ENCODE data around the gene ZDHHC20. TPM values are rescaled to one million over a fixed set of nuclear protein-coding genes. Genes with fewer than 3 reads are reported as not detected.

Gene ZDHHC20
- total RNA-seq, 2 experiments from 2014 or later, result 84.7 to 85.0 TPM

- CTCF ChIA-PET, result interaction anchor here (0.6 to 1.6 kb wide), 5 partner anchors 8 to 1345 kb away, joined by 3 to 5 read pairs (median 4); no protein-coding TSS in a partner anchor
- Mint-ChIP-seq H3K27me3 (peaks cover 3% of the 10 kb centered on the region), H3K9me3 (no peaks in the 10 kb centered on the region), H3K27ac (no peak overlapping the region), H3K4me3 (no peak overlapping the region), H3K36me3 (ENCODE audit: low read depth) (no peaks in the 10 kb centered on the region), H3K4me1 (peaks cover 9% of the 10 kb centered on the region)
- DNase-seq, result no peak
- POLR2A ChIA-PET, result no interaction called here
Measured at GRCh38 chr13:21463424-21463823, 4.3 kb upstream of the ZDHHC20 start.

GRCh38 chr13:21461131-21461530 lies 2.0 kb upstream of the ZDHHC20 start:
- H3K4me1 Mint-ChIP-seq, result peaks cover 26% of the 10 kb centered on the region
- H3K27ac Mint-ChIP-seq, result no peak overlapping the region
- no peaks in the 10 kb centered on the region for H3K9me3 Mint-ChIP-seq
- peaks cover 2% of the 10 kb centered on the region for H3K36me3 Mint-ChIP-seq (ENCODE audit: low read depth)
- no peaks in the 10 kb centered on the region for H3K27me3 Mint-ChIP-seq
- ChIA-PET CTCF (no interaction called here), POLR2A (interaction anchor here (0.6 kb wide), 1 partner anchor 1196 kb away, joined by 4 read pairs; no protein-coding TSS in a partner anchor)
- no peak for DNase-seq
- no peak overlapping the region for H3K4me3 Mint-ChIP-seq

- Mint-ChIP-seq H3K27ac (peak overlapping the region; percentile 94), H3K4me1 (peaks cover 38% of the 10 kb centered on the region), H3K4me3 (peak overlapping the region; percentile 96), H3K27me3 (no peaks in the 10 kb centered on the region), H3K36me3 (ENCODE audit: low read depth) (peaks cover 15% of the 10 kb centered on the region), H3K9me3 (peaks cover 12% of the 10 kb centered on the region)
- CTCF ChIA-PET, result interaction anchor here (0.7 to 1.2 kb wide), 6 partner anchors 9 to 160 kb away, joined by 3 to 4 read pairs (median 3); no protein-coding TSS in a partner anchor
- peak; percentile 60 for DNase-seq
- POLR2A ChIA-PET, result no interaction called here
Measured at GRCh38 chr13:21458451-21458812, 671 bp downstream of the ZDHHC20 start.

- H3K36me3 Mint-ChIP-seq (ENCODE audit: low read depth), result peaks cover 37% of the 10 kb centered on the region
- CTCF ChIA-PET, result interaction anchor here (1.0 kb wide), 1 partner anchor 17 kb away, joined by 3 read pairs; no protein-coding TSS in a partner anchor
- peaks cover 40% of the 10 kb centered on the region for H3K4me1 Mint-ChIP-seq
- H3K4me3 Mint-ChIP-seq, result no peak overlapping the region
- peaks cover 21% of the 10 kb centered on the region for H3K9me3 Mint-ChIP-seq
- no peak for DNase-seq
- POLR2A ChIA-PET, result no interaction called here
- H3K27ac Mint-ChIP-seq, result peak overlapping the region; percentile 19
- no peaks in the 10 kb centered on the region for H3K27me3 Mint-ChIP-seq
Measured at GRCh38 chr13:21453387-21454081, 5.6 kb downstream of the ZDHHC20 start.

GRCh38 chr13:21450936-21451335 lies 8.2 kb downstream of the ZDHHC20 start:
- ChIA-PET CTCF (no interaction called here), POLR2A (no interaction called here)
- no peak for DNase-seq
- Mint-ChIP-seq H3K4me3 (no peak overlapping the region), H3K27ac (no peak overlapping the region), H3K4me1 (peaks cover 29% of the 10 kb centered on the region), H3K9me3 (peaks cover 26% of the 10 kb centered on the region), H3K27me3 (no peaks in the 10 kb centered on the region), H3K36me3 (ENCODE audit: low read depth) (peaks cover 43% of the 10 kb centered on the region)

- Mint-ChIP-seq H3K27ac (no peak overlapping the region), H3K27me3 (no peaks in the 10 kb centered on the region), H3K36me3 (ENCODE audit: low read depth) (peaks cover 36% of the 10 kb centered on the region), H3K9me3 (peaks cover 11% of the 10 kb centered on the region), H3K4me3 (no peak overlapping the region), H3K4me1 (peaks cover 8% of the 10 kb centered on the region)
- ChIA-PET POLR2A (no interaction called here), CTCF (no interaction called here)
- no peak for DNase-seq
Measured at GRCh38 chr13:21446656-21447055, 12.4 kb downstream of the ZDHHC20 start.

GRCh38 chr13:21445759-21446158 lies 13.3 kb downstream of the ZDHHC20 start:
- Mint-ChIP-seq H3K4me3 (no peak overlapping the region), H3K9me3 (peaks cover 12% of the 10 kb centered on the region), H3K27me3 (no peaks in the 10 kb centered on the region), H3K4me1 (peaks cover 8% of the 10 kb centered on the region), H3K36me3 (ENCODE audit: low read depth) (peaks cover 41% of the 10 kb centered on the region), H3K27ac (no peak overlapping the region)
- ChIA-PET POLR2A (no interaction called here), CTCF (interaction anchor here (0.6 kb wide), 1 partner anchor 31 kb away, joined by 8 read pairs; no protein-coding TSS in a partner anchor)
- no peak for DNase-seq

GRCh38 chr13:21443171-21443570 lies 15.9 kb downstream of the ZDHHC20 start:
- Mint-ChIP-seq H3K9me3 (peaks cover 19% of the 10 kb centered on the region), H3K4me3 (no peak overlapping the region), H3K27ac (no peak overlapping the region), H3K4me1 (peaks cover 13% of the 10 kb centered on the region), H3K36me3 (ENCODE audit: low read depth) (peaks cover 46% of the 10 kb centered on the region), H3K27me3 (no peaks in the 10 kb centered on the region)
- POLR2A ChIA-PET, result interaction anchor here (0.7 kb wide), 1 partner anchor 268 kb away, joined by 3 read pairs; no protein-coding TSS in a partner anchor
- CTCF ChIA-PET, result no interaction called here
- no peak for DNase-seq

GRCh38 chr13:21436582-21436981 lies 22.5 kb downstream of the ZDHHC20 start:
- H3K9me3 Mint-ChIP-seq, result peaks cover 37% of the 10 kb centered on the region
- H3K27ac Mint-ChIP-seq, result peak overlapping the region; percentile 76
- peaks cover 50% of the 10 kb centered on the region for H3K36me3 Mint-ChIP-seq (ENCODE audit: low read depth)
- ChIA-PET CTCF (interaction anchor here (0.5 to 1.0 kb wide), 3 partner anchors 9 to 178 kb away, joined by 3 read pairs; no protein-coding TSS in a partner anchor), POLR2A (no interaction called here)
- no peak overlapping the region for H3K4me3 Mint-ChIP-seq
- DNase-seq, result no peak
- H3K4me1 Mint-ChIP-seq, result peaks cover 33% of the 10 kb centered on the region
- H3K27me3 Mint-ChIP-seq, result no peaks in the 10 kb centered on the region

GRCh38 chr13:21435687-21436151 lies 23.4 kb downstream of the ZDHHC20 start:
- Mint-ChIP-seq H3K4me1 (peaks cover 34% of the 10 kb centered on the region), H3K9me3 (peaks cover 40% of the 10 kb centered on the region), H3K27ac (peak overlapping the region; percentile 87), H3K4me3 (peak overlapping the region; percentile 26), H3K27me3 (no peaks in the 10 kb centered on the region), H3K36me3 (ENCODE audit: low read depth) (peaks cover 52% of the 10 kb centered on the region)
- ChIA-PET POLR2A (no interaction called here), CTCF (interaction anchor here (0.5 kb wide), 1 partner anchor 177 kb away, joined by 3 read pairs; no protein-coding TSS in a partner anchor)
- peak; percentile 56 for DNase-seq

- Mint-ChIP-seq H3K36me3 (ENCODE audit: low read depth) (peaks cover 57% of the 10 kb centered on the region), H3K27ac (peak overlapping the region; percentile 87), H3K4me1 (peaks cover 34% of the 10 kb centered on the region), H3K9me3 (peaks cover 45% of the 10 kb centered on the region), H3K4me3 (no peak overlapping the region), H3K27me3 (no peaks in the 10 kb centered on the region)
- DNase-seq, result no peak
- ChIA-PET CTCF (no interaction called here), POLR2A (no interaction called here)
Measured at GRCh38 chr13:21435231-21435630, 23.9 kb downstream of the ZDHHC20 start.

- CTCF ChIA-PET, result no interaction called here
- POLR2A ChIA-PET, result no interaction called here
Measured at GRCh38 chr13:21434588-21434987, 24.5 kb downstream of the ZDHHC20 start.

GRCh38 chr13:21429211-21429610 lies 29.9 kb downstream of the ZDHHC20 start:
- Mint-ChIP-seq H3K9me3 (peaks cover 27% of the 10 kb centered on the region), H3K4me1 (peaks cover 15% of the 10 kb centered on the region), H3K36me3 (ENCODE audit: low read depth) (peaks cover 39% of the 10 kb centered on the region), H3K4me3 (no peak overlapping the region), H3K27ac (no peak overlapping the region), H3K27me3 (no peaks in the 10 kb centered on the region)
- ChIA-PET CTCF (no interaction called here), POLR2A (no interaction called here)
- DNase-seq, result no peak

More at GRCh38 chr13:21434588-21434987, 24.5 kb downstream of the ZDHHC20 start:
- DNase-seq, result no peak
- Mint-ChIP-seq H3K27me3 (no peaks in the 10 kb centered on the region), H3K4me1 (peaks cover 34% of the 10 kb centered on the region), H3K36me3 (ENCODE audit: low read depth) (peaks cover 63% of the 10 kb centered on the region), H3K4me3 (no peak overlapping the region), H3K27ac (no peak overlapping the region), H3K9me3 (peaks cover 51% of the 10 kb centered on the region)
